Measurements from ENCODE around the gene MNT. TPM values are rescaled to one million over a fixed set of nuclear protein-coding genes. Genes with fewer than 3 reads are reported as not detected.
A peak's percentile ranks its signal among the peaks of the same experiment; 100 is the strongest.

Gene MNT
- total and polyA plus RNA-seq, 2 experiments from 2014 or later: 5.7 to 6.4 TPM

GRCh38 chr17:2388683-2389055 is 12.2 kb downstream of the MNT start:
- TF ChIP-seq ZNF462 (CRISPR knock-in tag; IDR thresholded peaks at IDR 0.05) (no peak), ZNF114 (CRISPR knock-in tag; IDR thresholded peaks at IDR 0.05) (no peak), CTCF (conservative IDR thresholded peaks at IDR 0.05; ENCODE audit: low read depth in 2 of 2) (no peak), CREB1 (CRISPR knock-in tag; IDR thresholded peaks at IDR 0.05; ENCODE audit: low read depth) (no peak), ZNF331 (CRISPR knock-in tag; IDR thresholded peaks at IDR 0.05; ENCODE audit: low read depth) (no peak), NANOG (IDR thresholded peaks at IDR 0.05; ENCODE audit: borderline replicate concordance) (no peak), JUNB (IDR thresholded peaks at IDR 0.05; ENCODE audit: unreplicated experiment) (no peak), POLR2AphosphoS5 (IDR thresholded peaks at IDR 0.05; ENCODE audit: low read depth) (no peak), EZH2phosphoT487 (IDR thresholded peaks at IDR 0.05; ENCODE audit: unreplicated experiment) (no peak), REST (IDR thresholded peaks at IDR 0.05; ENCODE audit: unreplicated experiment) (no peak), STAT1 (IDR thresholded peaks at IDR 0.05; ENCODE audit: unreplicated experiment) (no peak)
- no peaks in the 10 kb centered on the region; the same call in 2 of the 3 replicates for H3K9me3 Mint-ChIP-seq
- no peaks in the 10 kb centered on the region; the same call in 1 of the 2 replicates for H4K20me1 ChIP-seq (replicated peaks; ENCODE audit: insufficient read depth)
- H3K27me3 Mint-ChIP-seq (ENCODE audit: insufficient read depth, low read depth, poor library complexity): peaks cover 28% of the 10 kb centered on the region
- H3K4me3 Mint-ChIP-seq: no peak overlapping the region
- no peak overlapping the region for H3K27ac ChIP-seq (ENCODE audit: low read depth)
- H3K27me3 ChIP-seq (ENCODE audit: insufficient read depth): no peaks in the 10 kb centered on the region
- H3K4me1 ChIP-seq (ENCODE audit: insufficient read depth): peaks cover 20% of the 10 kb centered on the region
- no peak overlapping the region for H3K4me3 ChIP-seq
- peaks cover 17% of the 10 kb centered on the region; the same call in 2 of the 3 replicates for H3K36me3 Mint-ChIP-seq (ENCODE audit: low read depth)
- H3K36me3 ChIP-seq (ENCODE audit: insufficient read depth): no peaks in the 10 kb centered on the region
- H3F3A ChIP-seq (replicated peaks; ENCODE audit: low read depth): no peaks in the 10 kb centered on the region
- H3K27ac Mint-ChIP-seq: peak overlapping the region; percentile 80
- DNase-seq (ENCODE audit: low spot score) (peak; percentile 73), ATAC-seq (no peak)
- peaks cover 23% of the 10 kb centered on the region for H3K79me2 ChIP-seq (replicated peaks; ENCODE audit: insufficient read depth)
- H3K4me1 Mint-ChIP-seq: peaks cover 47% of the 10 kb centered on the region
- H3K4me2 ChIP-seq: no peak overlapping the region
- no peak overlapping the region for H2AFZ ChIP-seq
- no peaks in the 10 kb centered on the region for H3K9me2 ChIP-seq (ENCODE audit: insufficient read depth)
